ENCODE data around the gene RPGR.

The RPGR gene

GRCh38 chrX:38327007-38327774 lies at the start of gene RPGR:
Gene RPGR, minus strand, starts transcription at chrX:38327509. Its CDS starts 142 bp downstream, at chrX:38327367.
- peak; percentile 88 for DNase-seq (ENCODE audit: low spot score)
- peak; percentile 74 for TF ChIP-seq CTCF (IDR thresholded peaks at IDR 0.05; ENCODE audit: extremely low read depth, missing control alignments)

- TF ChIP-seq CTCF (IDR thresholded peaks at IDR 0.05; ENCODE audit: extremely low read depth, missing control alignments), result no peak
- no peak for DNase-seq (ENCODE audit: low spot score)
These were observed 49.4 kb upstream of the RPGR start for GRCh38 chrX:38376747-38377146.

- peak; percentile 3 for DNase-seq (ENCODE audit: low spot score)
- TF ChIP-seq CTCF (IDR thresholded peaks at IDR 0.05; ENCODE audit: extremely low read depth, missing control alignments), result peak; percentile 27
These were observed 48.6 kb upstream of the RPGR start for GRCh38 chrX:38375891-38376290.

GRCh38 chrX:38374431-38374830 lies 47.1 kb upstream of the RPGR start:
- no peak for DNase-seq (ENCODE audit: low spot score)
- TF ChIP-seq CTCF (IDR thresholded peaks at IDR 0.05; ENCODE audit: extremely low read depth, missing control alignments), result no peak

GRCh38 chrX:38371641-38372040 lies 44.3 kb upstream of the RPGR start:
- no peak for TF ChIP-seq CTCF (IDR thresholded peaks at IDR 0.05; ENCODE audit: extremely low read depth, missing control alignments)
- DNase-seq (ENCODE audit: low spot score), result no peak

GRCh38 chrX:38368774-38369173 lies 41.5 kb upstream of the RPGR start:
- DNase-seq (ENCODE audit: low spot score), result no peak
- TF ChIP-seq CTCF (IDR thresholded peaks at IDR 0.05; ENCODE audit: extremely low read depth, missing control alignments), result no peak

- no peak for TF ChIP-seq CTCF (IDR thresholded peaks at IDR 0.05; ENCODE audit: extremely low read depth, missing control alignments)
- DNase-seq (ENCODE audit: low spot score), result no peak
These were observed 38.6 kb upstream of the RPGR start for GRCh38 chrX:38365954-38366353.
